ENCODE measurements around the gene SLC35D2. TPM values are rescaled to one million over a fixed set of nuclear protein-coding genes. Genes with fewer than 3 reads are reported as not detected.

The SLC35D2 gene
- total RNA-seq, 3 donors from 2014 or later (not counting 1 experiment from before 2014, with no cell fraction given) = 13.4 to 18.9 (median 17.3) TPM

- H3K4me3 ChIP-seq (ENCODE audit: low read length) = no peak overlapping the region
- no peak overlapping the region for H3K27ac Mint-ChIP-seq
- no peaks in the 10 kb centered on the region for H3K4me1 ChIP-seq (ENCODE audit: control insufficient read depth, insufficient read depth, low read length)
- intact Hi-C loops (cut with micrococcal nuclease) = no loop called here
- H3K36me3 Mint-ChIP-seq = no peaks in the 10 kb centered on the region
- H3K27me3 Mint-ChIP-seq (ENCODE audit: low read depth in 2 of 2) = no peaks in the 10 kb centered on the region
- no peaks in the 10 kb centered on the region for H3K36me3 ChIP-seq (ENCODE audit: control insufficient read depth, insufficient read depth, low read length)
- 97% methylated on average over 9 of the region's 9 CpGs for WGBS (ENCODE audit: insufficient coverage)
- no peaks in the 10 kb centered on the region for H3K4me1 Mint-ChIP-seq
- DNase-seq (no peak), ATAC-seq (no peak)
- H3K27ac ChIP-seq (ENCODE audit: low read length) = no peak overlapping the region
- TF ChIP-seq CTCF (IDR thresholded peaks at IDR 0.05) = no peak
- H3K4me3 Mint-ChIP-seq = no peak overlapping the region
- no peaks in the 10 kb centered on the region for H3K9me3 Mint-ChIP-seq
- no peaks in the 10 kb centered on the region for H3K9me3 ChIP-seq (ENCODE audit: control insufficient read depth, insufficient read depth, low read length)
- no peaks in the 10 kb centered on the region for H3K27me3 ChIP-seq (ENCODE audit: control insufficient read depth, insufficient read depth, low read length)
These were observed 38.0 kb downstream of the SLC35D2 start for GRCh38 chr9:96345551-96345950.

GRCh38 chr9:96344458-96345180, 38.9 kb downstream of the SLC35D2 start:
- H3K36me3 Mint-ChIP-seq = no peaks in the 10 kb centered on the region
- no peaks in the 10 kb centered on the region for H3K4me1 Mint-ChIP-seq
- H3K9me3 ChIP-seq (ENCODE audit: control insufficient read depth, insufficient read depth, low read length) = no peaks in the 10 kb centered on the region
- intact Hi-C loops (cut with micrococcal nuclease) = no loop called here
- no peaks in the 10 kb centered on the region for H3K27me3 ChIP-seq (ENCODE audit: control insufficient read depth, insufficient read depth, low read length)
- H3K4me3 Mint-ChIP-seq = no peak overlapping the region
- ATAC-seq = no peak
- no peak overlapping the region for H3K27ac ChIP-seq (ENCODE audit: low read length)
- no peaks in the 10 kb centered on the region for H3K9me3 Mint-ChIP-seq
- H3K36me3 ChIP-seq (ENCODE audit: control insufficient read depth, insufficient read depth, low read length) = no peaks in the 10 kb centered on the region
- no peaks in the 10 kb centered on the region for H3K27me3 Mint-ChIP-seq (ENCODE audit: low read depth in 2 of 2)
- WGBS (ENCODE audit: insufficient coverage) = 100% methylated on average over 2 of the region's 6 CpGs
- no peak for DNase-seq
- H3K4me1 ChIP-seq (ENCODE audit: control insufficient read depth, insufficient read depth, low read length) = no peaks in the 10 kb centered on the region
- no peak overlapping the region for H3K4me3 ChIP-seq (ENCODE audit: low read length)
- TF ChIP-seq CTCF (IDR thresholded peaks at IDR 0.05) = no peak
- H3K27ac Mint-ChIP-seq = no peak overlapping the region

GRCh38 chr9:96343515-96344360, 39.8 kb downstream of the SLC35D2 start:
- Histone ChIP-seq H3K27ac (ENCODE audit: low read length) (no peak overlapping the region), H3K9me3 (ENCODE audit: control insufficient read depth, insufficient read depth, low read length) (no peaks in the 10 kb centered on the region), H3K36me3 (ENCODE audit: control insufficient read depth, insufficient read depth, low read length) (no peaks in the 10 kb centered on the region), H3K27me3 (ENCODE audit: control insufficient read depth, insufficient read depth, low read length) (no peaks in the 10 kb centered on the region), H3K4me3 (ENCODE audit: low read length) (no peak overlapping the region), H3K4me1 (ENCODE audit: control insufficient read depth, insufficient read depth, low read length) (no peaks in the 10 kb centered on the region)
- H3K4me3 Mint-ChIP-seq = no peak overlapping the region
- ATAC-seq (no peak), DNase-seq (no peak)
- no peaks in the 10 kb centered on the region for H3K4me1 Mint-ChIP-seq
- no peak overlapping the region for H3K27ac Mint-ChIP-seq
- H3K36me3 Mint-ChIP-seq = no peaks in the 10 kb centered on the region
- intact Hi-C loops (cut with micrococcal nuclease) = no loop called here
- no peak for TF ChIP-seq CTCF (IDR thresholded peaks at IDR 0.05)
- WGBS (ENCODE audit: insufficient coverage) = 93% methylated on average over 2 of the region's 5 CpGs
- no peaks in the 10 kb centered on the region for H3K9me3 Mint-ChIP-seq
- H3K27me3 Mint-ChIP-seq (ENCODE audit: low read depth in 2 of 2) = no peaks in the 10 kb centered on the region
